ENCODE results near the gene TP73.

The TP73 gene

DNA sequence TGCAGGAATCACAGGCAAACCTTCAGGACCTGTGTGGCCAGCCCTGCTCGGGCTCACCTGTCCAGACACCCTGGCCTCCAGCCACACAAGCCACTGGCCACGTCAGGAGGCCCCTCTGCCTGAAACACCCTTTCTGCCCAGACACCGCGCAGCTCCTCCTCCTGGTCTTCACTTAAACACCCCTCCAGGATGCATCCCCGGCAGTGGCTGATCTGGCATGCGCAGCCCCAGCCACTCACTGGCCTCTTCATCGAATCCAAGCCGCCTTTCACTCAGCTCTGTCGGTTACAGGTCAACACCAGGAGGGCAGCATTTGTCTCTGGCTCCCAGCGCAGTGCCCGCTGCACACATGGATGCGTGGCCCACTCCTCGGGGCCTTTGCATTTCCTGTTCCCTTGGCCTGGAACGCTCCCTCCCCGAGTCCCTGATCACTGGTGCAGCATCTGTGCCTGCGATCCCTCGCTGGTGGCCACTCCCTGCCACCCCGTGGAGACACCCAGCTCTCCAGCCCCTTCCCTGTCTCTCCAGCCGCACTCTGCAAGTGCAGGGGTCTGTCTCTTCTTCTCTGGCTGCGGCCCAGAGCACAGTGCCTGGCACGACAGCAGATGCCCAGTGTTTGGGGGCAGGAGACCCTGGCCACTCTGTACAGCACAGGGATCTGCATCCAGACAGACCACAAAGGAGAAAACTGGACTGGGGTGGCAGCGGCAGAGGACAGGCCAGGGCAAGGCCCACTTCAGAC, 18.1 kb upstream of the TP73 start:
- DNase-seq: no peak

DNA sequence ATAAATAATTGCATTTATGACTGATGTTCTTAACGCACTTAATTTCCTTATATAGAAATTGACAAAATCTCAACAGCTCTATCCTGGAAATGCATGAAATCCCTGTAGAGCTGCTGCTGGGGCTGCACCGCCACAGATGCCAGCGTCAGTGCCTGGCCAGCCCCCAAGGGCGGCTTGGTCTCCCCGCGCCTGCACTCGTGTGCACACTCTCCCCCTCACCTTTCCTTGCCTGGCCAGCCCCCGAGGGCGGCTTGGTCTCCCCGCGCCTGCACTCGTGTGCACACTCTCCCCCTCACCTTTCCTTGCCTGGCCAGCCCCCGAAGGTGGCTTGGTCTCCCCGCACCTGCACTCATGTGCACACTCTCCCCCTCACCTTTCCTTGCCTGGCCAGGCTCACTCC, 16.2 kb upstream of the TP73 start:
- DNase-seq: no peak

DNA sequence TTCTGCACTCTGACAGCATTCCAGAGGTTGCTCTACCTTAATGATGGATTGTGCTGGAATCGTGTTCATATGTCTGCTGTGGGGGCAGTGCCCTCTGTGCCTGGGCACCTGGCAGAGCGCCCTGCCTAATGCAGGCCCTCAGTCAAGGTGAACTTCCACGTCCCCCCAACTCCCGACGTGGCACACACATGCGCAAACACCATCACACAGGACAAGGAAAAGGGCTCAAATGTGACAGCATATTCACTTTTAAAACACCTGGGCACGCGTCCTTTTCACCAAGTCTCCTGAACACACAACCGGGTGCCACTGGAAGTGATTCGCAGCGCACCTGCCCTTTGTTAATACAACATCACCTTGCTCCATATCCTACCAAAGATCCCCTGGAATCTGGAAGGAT, 15.8 kb upstream of the TP73 start:
- DNase-seq: no peak

GRCh38 chr1:3638027-3638426, 14.3 kb upstream of the TP73 start:
- no peak for DNase-seq

GRCh38 chr1:3638676-3639075, 13.6 kb upstream of the TP73 start:
- no peak for DNase-seq

- DNase-seq: no peak
These were observed 12.9 kb upstream of the TP73 start for GRCh38 chr1:3639397-3639911.

DNA sequence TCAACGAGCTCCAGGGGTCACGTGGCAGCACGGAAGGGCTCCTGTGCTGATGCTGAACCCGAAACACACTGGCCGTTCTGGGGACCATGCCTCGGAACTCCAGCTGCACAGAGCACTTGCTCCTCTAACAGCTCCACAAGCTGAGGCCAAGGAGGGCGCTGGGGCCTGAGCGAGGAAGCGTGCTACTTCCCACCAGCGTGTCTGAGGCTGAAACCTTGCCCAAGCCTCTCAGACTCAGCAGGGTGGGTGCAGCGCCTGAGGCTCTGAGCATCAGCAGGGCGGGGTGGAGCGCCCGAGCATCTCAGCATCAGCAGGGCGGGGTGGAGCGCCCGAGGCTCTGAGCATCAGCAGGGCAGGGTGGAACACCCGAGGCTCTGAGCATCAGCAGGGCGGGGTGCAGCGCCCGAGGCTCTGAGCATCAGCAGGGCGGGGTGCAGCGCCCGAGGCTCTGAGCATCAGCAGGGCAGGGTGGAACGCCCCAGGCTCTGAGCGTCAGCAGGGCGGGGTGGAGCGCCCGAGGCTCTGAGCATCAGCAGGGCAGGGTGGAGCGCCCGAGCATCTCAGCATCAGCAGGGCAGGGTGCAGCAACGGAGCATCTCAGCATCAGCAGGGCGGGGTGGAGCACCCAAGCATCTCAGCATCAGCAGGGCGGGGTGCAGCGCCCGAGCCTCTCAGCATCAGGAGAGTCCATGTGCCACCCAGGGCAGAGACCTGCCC, 12.0 kb upstream of the TP73 start:
- DNase-seq: no peak

DNA sequence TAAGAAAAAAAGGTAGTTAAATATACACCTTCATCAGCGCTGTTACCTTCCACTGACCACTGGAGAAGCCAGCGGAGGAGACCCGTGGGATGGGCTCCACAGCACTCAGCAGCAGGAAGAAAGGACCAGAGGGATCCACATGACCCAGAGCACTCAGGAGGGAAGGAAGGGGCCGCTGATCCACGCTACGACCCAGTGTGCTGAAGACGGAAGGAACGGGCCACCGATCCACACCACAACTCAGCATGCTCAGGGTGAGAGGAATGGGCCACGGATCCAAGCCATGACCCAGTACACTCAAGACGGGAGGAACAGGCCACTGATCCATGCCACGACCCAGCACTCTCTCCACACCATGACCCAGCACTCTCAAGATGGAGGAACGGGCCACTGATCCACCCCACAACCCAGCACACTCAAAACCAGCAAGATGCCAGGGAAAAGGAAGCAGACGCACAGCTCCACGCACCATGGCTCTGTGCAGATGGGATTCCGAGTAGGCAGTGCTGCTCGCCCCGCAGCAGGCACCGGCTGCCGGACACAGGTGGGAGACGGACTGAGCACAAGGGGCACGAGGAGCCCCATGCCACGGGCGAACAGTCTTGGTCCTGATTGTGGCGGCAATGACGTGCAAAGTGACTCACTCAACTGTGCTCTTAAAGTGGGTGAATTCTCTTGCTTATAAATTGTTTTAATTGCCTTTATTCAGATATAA, 11.1 kb upstream of the TP73 start:
- no peak for DNase-seq

GRCh38 chr1:3641816-3642215, 10.5 kb upstream of the TP73 start:
- DNase-seq: no peak

- DNase-seq: no peak
These were observed 9.2 kb upstream of the TP73 start for GRCh38 chr1:3642919-3643675.

DNA sequence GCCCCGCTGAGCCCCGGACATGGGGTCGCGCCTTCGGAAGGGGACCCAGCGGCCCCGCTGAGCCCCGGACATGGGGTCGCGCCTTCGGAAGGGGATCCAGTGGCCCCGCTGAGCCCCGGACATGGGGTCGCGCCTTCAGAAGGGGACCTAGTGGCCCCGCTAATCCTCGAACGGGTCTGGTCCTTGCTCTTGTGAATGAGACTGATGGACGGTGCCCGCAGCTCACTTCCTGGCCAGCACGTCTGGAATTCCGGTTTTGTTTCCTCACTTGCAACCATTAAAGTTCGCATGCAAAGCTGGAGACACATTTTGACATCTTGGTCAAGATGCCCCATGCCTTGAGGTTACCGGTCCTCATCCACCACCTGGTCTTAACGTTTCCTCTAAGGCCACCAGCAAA, 8.0 kb upstream of the TP73 start:
- no peak for DNase-seq

DNA sequence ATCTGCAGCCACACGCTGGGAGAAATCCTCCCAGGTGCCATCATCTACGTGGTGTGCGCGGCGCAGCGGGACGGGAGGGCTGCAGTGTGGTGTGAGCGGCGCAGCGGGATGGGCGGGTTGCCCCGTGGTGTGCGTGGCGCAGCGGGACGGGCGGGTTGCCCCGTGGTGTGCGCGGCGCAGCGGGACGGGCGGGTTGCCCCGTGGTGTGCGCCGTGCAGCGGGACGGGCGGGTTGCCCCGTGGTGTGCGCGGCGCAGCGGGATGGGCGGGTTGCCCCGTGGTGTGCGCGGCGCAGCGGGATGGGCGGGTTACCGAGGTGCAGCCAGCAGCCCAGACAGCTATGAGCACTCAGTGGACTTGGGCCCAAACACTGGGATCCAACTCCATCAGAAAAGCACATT, 7.1 kb upstream of the TP73 start:
- DNase-seq: no peak

- no peak for DNase-seq
These were observed 6.5 kb upstream of the TP73 start for GRCh38 chr1:3645666-3646355.

DNA sequence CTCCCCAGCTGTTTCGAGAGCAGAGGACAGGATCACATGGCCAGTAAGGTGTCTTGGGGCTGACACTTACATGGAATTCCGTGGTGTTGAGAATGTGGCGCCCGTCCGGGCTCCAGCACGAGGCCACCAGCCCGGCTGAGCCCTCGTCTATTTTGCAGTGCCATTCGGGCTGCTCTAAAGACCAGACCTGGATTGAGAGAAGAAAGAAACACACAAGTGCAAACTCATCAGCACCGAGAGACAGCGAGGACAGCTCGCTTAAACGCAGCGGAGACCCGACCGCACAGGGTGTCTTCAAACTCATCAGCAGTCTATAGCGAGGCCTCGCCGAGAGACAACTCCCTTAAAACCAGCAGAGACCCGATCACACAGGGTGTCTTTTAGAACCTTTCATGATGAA, 5.7 kb upstream of the TP73 start:
- no peak for DNase-seq

DNA sequence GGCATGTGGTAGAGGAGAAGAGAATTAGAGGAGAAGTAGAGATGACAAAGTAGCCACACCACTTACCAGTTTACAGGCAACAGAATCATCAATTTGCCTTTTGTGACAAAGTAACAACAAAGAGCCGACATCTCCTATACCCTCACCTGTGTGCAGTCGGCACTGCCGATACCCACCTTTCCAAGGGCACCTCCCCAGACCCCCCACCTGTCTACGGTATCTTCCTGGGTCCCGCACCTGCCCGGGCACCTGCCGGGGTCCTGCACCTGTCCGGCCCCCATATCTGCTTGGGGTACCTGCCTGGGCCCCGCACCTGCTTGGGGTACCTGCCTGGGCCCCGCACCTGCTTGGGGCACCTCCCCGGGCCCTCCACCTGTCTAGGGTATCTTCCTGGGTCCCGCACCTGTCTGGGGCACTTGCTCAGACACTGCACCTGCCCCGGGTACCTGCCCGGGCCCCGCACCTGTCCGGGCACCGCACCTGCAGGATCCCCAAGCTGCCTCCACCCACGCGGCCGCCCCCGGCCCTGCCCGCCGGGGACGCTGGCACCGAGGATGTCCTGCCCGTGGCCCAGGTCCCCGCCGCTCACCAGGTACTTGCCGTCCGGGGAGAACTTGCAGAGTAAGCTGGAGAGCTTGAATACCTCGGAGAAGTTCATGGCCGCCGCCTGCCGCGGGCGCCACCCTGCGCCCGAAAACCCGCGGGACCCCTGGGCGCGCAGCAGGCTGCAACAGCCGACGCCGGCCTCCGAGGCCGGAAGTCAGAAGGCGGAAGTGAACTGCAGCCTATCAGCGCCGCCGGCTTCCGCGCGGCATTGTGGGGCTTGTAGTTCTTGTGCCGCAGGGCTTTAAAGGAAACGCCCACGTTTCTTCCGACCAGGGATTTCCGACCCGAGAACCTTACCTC, 2.7 kb upstream of the TP73 start, which contains the start of gene WRAP73:
WRAP73 (minus strand) TSS at position 762 of the 906 bp plus-strand sequence; CDS start at position 658, 104 bp downstream.
- DNase-seq: peak; percentile 78

DNA sequence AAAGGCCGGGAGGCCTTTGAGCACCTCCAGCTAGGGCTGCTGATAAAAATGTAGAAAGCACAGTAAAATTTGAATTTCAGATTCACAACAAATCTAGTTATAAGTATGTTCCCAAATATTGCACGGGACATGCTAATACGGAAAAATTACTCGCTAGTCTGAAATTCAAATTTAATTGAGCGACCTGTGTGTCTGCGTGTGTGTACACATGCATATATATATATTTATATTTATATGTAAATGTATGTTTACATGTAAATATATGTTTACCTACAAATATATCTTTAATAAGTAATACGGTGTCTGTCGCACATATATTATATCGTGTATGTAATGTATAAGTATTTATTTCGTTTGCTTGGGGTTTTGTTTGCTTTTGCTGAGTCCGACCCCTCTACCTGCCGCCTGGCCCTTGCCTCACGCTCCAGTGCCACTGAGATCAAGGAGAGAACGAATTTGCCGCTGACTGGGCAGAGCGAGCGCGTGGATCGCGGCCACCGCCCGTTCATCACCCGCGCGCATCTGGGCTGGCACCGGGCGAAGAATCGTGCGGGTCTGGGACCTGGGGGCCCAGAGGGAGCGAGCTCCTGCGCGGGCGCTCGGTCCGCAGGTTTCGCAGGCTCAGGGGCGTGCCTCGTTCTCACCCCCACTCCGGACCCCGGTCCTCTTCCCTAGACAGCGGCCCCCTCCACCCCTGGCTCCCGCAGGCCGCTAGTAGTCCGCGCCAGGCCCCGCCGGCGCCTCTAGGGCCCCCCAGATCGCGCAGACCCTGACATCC, 1.9 kb upstream of the TP73 start:
- DNase-seq: no peak

DNA sequence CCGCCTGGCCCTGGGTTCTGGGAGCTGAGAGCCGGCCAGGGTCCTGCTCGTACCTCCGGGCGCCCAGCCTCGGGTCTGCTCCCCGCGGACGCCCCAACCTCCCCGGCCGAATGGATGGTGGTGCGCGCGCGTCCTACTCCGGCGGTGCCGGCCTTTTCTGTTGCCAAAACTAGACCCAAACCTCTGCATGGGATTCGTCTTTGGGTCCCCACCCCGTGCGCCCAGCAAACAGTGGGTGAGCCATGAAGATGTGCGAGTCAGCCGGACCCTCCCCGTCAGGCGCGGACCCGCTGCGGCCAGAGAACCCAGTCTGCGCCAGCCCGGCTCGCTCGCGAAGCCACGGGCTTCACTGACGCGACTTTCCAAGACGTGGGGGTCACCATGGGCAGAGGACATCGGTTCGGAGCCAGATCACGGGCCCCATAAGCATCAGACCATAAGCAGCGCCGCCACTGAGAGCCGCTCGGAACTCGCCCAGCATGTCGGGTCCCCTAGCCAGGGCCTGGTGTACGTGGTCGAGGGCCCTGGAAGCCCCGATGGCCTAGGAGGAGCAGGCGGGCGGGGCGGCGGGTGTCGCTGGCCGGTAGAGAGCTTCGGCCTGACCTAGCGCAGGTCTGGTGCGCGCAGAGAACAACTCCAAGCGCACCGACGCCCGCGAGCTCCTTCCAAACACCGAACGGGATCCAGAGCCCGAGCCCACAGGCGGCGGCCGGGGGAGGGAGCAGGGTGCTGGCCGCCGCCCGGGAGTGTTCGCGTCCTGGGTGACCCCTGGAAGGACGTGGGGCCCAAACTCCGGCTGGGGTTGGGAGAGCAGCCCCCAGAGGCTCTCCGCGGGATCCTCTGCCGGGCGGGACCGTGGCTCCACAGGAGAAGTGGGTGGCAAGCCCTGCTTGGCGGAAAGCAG, 1.0 kb upstream of the TP73 start:
- DNase-seq: peak; percentile 64

- peak; percentile 58 for DNase-seq
These were observed 401 bp downstream of the TP73 start for GRCh38 chr1:3652548-3653285.
